HepG2 (cell line): ENCODE data around the gene SLC25A38.

ENCODE experiments used
- CC2D1A ChIP-seq: sonication (generic); formaldehyde crosslinking; IDR thresholded peaks from 2 replicates; pipeline ENCODE4 v1.8.1; 2023; ENCODE audit warnings: mild to moderate bottlenecking, missing genetic modification reagents
- CHD4 ChIP-seq: fragments of 200-600 bp; sonication (generic); IDR thresholded peaks from 2 replicates; pipeline ENCODE4 v1.7.0; 2017; ENCODE audit warnings: mild to moderate bottlenecking, low read length, borderline replicate concordance
- ELF3 ChIP-seq: IDR thresholded peaks from 2 replicates; pipeline ENCODE4 v1.6.1; 2016; ENCODE audit warnings: missing genetic modification reagents, missing compliant biosample characterization
- EP300 ChIP-seq, 3 experiments: sonication (generic) in 1 of 3; formaldehyde crosslinking in 1 of 3; IDR thresholded peaks; 2 replicates each; pipeline versions ENCODE4 v1.5.1 to v1.6.1; 2011 to 2020; ENCODE audit warnings: low read depth in 2 of 3, low read length in 2 of 3, borderline replicate concordance in 1 of 3, improper control_type of control experiment in 1 of 3, mild to moderate bottlenecking in 1 of 3, missing genetic modification reagents in 1 of 3, moderate library complexity in 1 of 3
- GABPA ChIP-seq, 2 experiments: IDR thresholded peaks; 2 replicates each; pipeline ENCODE4 v1.6.1; 2011 to 2016; ENCODE audit warnings: low read depth in 2 of 2, low read length in 1 of 2, missing biosample characterization in 1 of 2, missing genetic modification characterization in 1 of 2
- HDAC6 ChIP-seq: fragments of 200-600 bp; sonication (generic); IDR thresholded peaks from 2 replicates; pipeline ENCODE4 v1.7.0; 2017; ENCODE audit warnings: mild to moderate bottlenecking, antibody characterized with exemption, low read length, low read depth
- HNF4G ChIP-seq, 2 experiments: sonication (generic) in 1 of 2; formaldehyde crosslinking in 1 of 2; IDR thresholded peaks; 2 replicates each; pipeline versions ENCODE4 v1.4.0 to v1.6.1; 2011 to 2020; ENCODE audit warnings: borderline replicate concordance in 2 of 2, low read depth in 2 of 2, mild to moderate bottlenecking in 2 of 2, low read length in 1 of 2, missing genetic modification reagents in 1 of 2, moderate library complexity in 1 of 2
- KIAA2018 ChIP-seq: sonication (generic); formaldehyde crosslinking; IDR thresholded peaks from 2 replicates; pipeline ENCODE4 v1.5.0; 2020; ENCODE audit warnings: mild to moderate bottlenecking, missing genetic modification reagents, borderline replicate concordance
- MAFK ChIP-seq, 2 experiments: IDR thresholded peaks in 1 of 2; conservative IDR thresholded peaks in 1 of 2; 2 replicates each; pipeline ENCODE4 v1.6.1; 2011; ENCODE audit warnings: improper control_type of control experiment in 2 of 2, low read length in 2 of 2
- PBX3 ChIP-seq: sonication (generic); formaldehyde crosslinking; IDR thresholded peaks from 2 replicates; pipeline ENCODE4 v1.8.1; 2023; ENCODE audit warnings: missing genetic modification reagents, inconsistent platforms, borderline replicate concordance
- SMARCC2 ChIP-seq: fragments of 450-650 bp; IDR thresholded peaks from 2 replicates; pipeline ENCODE4 v1.6.1; 2017; ENCODE audit warnings: antibody characterized with exemption, mild to moderate bottlenecking
- TCF12 ChIP-seq, 2 experiments: fragments of 450-650 bp in 1 of 2; sonication (generic) in 1 of 2; formaldehyde crosslinking in 1 of 2; IDR thresholded peaks; 2 replicates each; pipeline versions ENCODE4 v1.6.1 to v1.8.0; 2017 to 2022; ENCODE audit warnings: antibody characterized with exemption in 1 of 2, mild to moderate bottlenecking in 1 of 2, missing genetic modification reagents in 1 of 2, moderate library complexity in 1 of 2
- ZBTB1 ChIP-seq: sonication (generic); formaldehyde crosslinking; IDR thresholded peaks from 2 replicates; pipeline ENCODE4 v1.4.0; 2020; ENCODE audit warnings: missing genetic modification reagents, borderline replicate concordance
- ZNF850 ChIP-seq: sonication (generic); formaldehyde crosslinking; conservative IDR thresholded peaks from 2 replicates; pipeline ENCODE4 v1.9.0; 2021; ENCODE audit warnings: mild to moderate bottlenecking, missing genetic modification reagents

GRCh38 chr3:39446444-39446843 is 63.3 kb downstream of the SLC25A38 start:
- TF ChIP-seq HDAC6 (no peak), KIAA2018 (CRISPR knock-in tag) (no peak), EP300 (IDR thresholded peaks at IDR 0.05; ENCODE audit: low read depth in 2 of 2, low read length in 2 of 2) (no peak), EP300 (CRISPR knock-in tag; IDR thresholded peaks at IDR 0.05; ENCODE audit: borderline replicate concordance) (no peak), CC2D1A (CRISPR knock-in tag) (no peak), TCF12 (IDR thresholded peaks at IDR 0.05) (no peak), TCF12 (CRISPR knock-in tag; IDR thresholded peaks at IDR 0.05) (no peak), PBX3 (CRISPR knock-in tag) (no peak), CHD4 (no peak), SMARCC2 (no peak), HNF4G (IDR thresholded peaks at IDR 0.05; ENCODE audit: borderline replicate concordance, low read depth, low read length) (no peak), HNF4G (CRISPR knock-in tag; IDR thresholded peaks at IDR 0.05; ENCODE audit: borderline replicate concordance, low read depth) (no peak), GABPA (IDR thresholded peaks at IDR 0.05; ENCODE audit: low read depth, low read length) (no peak), GABPA (CRISPR knock-in tag; IDR thresholded peaks at IDR 0.05; ENCODE audit: low read depth) (no peak), MAFK (conservative IDR thresholded peaks at IDR 0.05 in 1 of 2, IDR thresholded peaks at IDR 0.05 in 1 of 2; ENCODE audit: low read length in 2 of 2) (no peak), ZNF850 (CRISPR knock-in tag) (no peak), ELF3 (CRISPR knock-in tag) (no peak), ZBTB1 (CRISPR knock-in tag) (no peak)
